GM18502 (cell line): ENCODE measurements around the gene SRPK2.
A peak's percentile ranks its signal among the peaks of the same experiment; 100 is the strongest.

ENCODE experiments used
- ATAC-seq: cut with Tn5 transposase; IDR thresholded peaks from one replicate; pipeline ENCODE4 v1.9.1; 2021; ENCODE audit warnings: mild to moderate bottlenecking; ENCODE audit not compliant: unreplicated experiment, poor library complexity

The SRPK2 gene

DNA sequence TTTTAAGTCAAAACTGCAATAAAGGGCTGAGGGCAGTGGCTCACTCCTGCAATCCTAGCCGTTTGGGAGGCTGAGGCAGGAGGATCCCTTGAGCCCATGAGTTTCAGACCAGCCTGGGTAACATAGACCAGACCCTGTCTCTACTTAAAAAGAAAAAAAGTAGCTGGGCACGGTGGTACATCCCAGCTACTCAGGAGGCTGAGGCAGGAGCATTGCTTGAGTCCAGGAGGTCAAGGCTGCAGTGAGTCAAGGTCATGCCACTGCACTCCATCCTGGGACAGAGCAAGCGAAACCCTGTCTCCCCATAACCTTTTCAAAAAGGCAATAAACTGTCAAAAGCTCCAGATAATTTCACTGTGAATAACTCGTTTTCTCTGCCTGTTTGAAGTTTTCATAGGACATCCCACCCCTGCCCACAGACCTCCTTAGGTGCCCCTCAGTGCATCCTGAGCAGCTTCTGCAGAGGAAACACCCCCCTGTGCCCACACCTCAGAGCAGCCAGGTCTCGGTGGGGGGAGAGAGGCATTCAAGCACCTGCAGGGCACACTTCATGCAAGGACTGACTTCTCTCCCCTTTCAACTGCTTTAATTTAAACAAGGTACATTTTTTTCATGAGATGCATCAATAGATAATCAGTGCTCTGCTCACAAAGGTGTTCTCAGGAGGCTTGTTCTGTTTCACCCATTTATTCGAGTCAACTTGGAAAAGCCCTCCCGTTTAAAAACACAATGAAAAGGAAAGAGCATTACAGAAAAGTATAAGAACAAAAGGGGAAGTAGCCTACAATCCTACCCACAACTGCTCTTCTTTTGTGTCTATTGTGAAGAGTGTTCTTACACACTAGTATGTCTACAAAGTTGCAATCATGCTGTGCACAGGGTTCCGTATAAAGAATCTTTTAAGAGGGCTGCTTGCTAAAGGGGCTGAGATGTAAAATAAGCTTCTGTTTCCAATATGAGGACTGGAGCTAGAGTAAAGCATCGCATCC is 269.8 kb downstream of the SRPK2 start:
- ATAC-seq, result no peak

DNA sequence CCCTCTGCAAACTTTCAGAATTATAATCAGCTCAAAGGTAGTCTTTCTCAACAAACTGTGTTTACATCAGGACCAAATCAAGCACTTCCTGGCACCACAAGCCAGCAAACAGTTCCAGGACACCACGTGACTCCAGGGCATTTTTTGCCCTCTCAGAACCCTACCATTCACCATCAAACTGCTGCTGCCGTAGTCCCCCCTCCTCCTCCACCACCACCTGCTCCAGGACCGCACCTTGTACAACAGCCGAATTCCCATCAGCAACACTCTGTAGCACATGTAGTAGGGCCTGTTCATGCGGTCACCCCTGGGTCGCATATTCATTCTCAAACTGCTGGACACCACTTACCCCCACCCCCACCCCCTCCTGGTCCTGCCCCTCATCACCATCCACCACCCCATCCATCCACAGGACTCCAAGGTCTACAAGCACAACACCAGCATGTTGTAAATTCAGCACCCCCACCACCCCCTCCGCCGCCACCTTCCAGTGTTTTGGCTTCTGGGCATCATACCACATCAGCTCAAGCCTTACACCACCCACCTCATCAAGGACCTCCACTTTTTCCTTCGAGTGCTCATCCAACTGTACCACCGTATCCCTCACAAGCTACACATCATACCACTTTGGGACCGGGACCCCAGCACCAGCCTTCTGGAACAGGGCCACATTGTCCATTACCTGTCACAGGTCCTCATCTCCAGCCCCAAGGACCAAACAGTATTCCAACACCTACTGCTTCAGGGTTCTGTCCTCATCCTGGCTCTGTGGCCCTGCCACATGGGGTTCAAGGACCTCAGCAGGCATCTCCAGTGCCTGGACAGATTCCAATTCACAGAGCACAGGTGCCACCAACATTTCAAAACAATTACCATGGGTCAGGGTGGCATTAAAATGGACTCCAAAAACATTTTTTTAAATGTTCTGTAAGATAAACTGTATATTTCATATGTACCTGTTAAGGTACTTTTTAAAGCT is 276.0 kb downstream of the SRPK2 start:
- no peak for ATAC-seq

DNA sequence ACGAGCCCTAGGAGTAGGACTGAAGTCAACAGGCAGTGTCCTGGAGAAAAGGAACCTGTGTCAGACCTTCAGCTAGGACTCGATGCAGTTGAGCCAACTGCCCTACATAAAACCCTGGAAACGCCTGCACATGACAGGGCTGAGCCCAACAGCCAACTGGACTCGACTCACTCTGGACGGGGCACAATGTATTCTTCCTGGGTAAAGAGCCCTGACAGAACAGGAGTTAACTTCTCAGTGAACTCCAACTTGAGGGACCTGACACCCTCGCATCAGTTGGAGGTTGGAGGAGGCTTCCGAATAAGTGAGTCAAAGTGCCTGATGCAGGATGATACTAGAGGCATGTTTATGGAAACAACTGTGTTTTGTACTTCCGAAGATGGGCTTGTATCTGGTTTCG is 281.3 kb downstream of the SRPK2 start:
- no peak for ATAC-seq

- ATAC-seq, result no peak
Measured at GRCh38 chr7:105106473-105106872, 282.2 kb downstream of the SRPK2 start.

DNA sequence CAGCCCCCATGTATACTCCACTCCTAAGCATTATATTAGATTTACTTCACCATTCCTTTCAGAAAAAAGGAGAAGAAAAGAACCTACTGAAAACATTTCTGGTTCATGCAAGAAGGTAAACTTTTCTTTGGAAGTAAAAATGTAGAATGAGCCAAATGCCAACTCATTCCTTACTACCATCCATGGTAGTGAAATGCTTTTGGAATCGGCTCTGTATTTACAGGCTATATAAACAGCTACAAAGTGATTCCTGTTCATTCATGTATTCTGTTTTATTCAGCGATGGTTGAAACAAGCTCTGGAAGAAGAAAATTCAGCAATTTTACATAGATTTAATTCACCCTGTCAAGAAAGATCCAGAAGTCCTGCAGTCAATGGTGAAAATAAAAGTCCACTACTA is 283.1 kb downstream of the SRPK2 start:
- ATAC-seq, result no peak

DNA sequence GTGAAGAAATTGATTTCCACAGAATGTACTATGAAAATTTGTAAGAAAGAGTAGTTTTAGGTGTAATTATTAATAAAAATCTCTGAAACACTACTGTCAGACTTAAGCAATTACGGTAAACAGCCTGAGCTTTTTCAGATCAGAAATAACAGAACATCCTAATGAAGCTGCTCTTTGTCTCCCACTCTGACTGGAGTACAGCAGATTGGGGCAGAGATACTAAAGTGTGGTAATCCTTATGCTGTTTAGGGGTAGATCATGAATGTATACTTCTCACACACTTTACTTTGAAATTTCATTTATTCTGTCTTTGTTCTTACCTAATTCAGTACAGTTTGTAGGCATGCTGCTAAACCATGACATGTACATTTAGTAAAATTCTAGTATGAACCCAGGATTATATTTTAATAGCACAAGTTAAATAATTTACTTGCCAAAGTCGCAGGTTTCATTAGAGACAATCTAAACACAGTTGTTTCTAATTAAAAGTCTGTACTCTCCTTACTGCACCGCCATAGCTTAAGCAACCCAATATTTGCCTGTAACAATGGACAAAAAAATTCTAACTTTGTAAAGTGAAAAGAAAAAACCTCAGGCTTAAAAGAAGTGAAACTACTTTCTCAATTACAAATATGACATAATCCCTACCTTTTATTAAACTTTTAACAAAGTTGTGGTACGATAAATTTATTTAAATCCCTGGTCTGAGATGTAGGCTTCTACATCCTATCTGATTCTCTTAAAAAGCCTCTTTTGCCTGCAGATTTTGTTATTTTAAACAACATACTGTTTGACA is 286.0 kb downstream of the SRPK2 start:
- no peak for ATAC-seq

DNA sequence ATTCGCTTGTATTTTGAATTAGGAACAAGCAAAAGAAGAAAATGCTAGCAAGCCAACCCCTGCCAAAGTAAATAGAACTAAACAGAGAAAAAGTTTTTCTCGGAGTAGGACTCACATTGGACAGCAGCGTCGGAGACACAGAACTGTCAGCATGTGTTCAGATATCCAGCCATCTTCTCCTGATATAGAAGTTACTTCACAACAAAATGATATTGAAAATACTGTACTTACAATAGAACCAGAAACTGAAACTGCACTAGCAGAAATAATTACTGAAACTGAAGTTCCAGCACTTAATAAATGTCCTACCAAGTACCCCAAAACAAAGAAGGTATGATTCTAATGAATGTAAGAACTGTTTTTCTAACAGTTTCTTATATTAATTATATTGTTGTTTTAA is 286.9 kb downstream of the SRPK2 start:
- peak; percentile 54 for ATAC-seq

DNA sequence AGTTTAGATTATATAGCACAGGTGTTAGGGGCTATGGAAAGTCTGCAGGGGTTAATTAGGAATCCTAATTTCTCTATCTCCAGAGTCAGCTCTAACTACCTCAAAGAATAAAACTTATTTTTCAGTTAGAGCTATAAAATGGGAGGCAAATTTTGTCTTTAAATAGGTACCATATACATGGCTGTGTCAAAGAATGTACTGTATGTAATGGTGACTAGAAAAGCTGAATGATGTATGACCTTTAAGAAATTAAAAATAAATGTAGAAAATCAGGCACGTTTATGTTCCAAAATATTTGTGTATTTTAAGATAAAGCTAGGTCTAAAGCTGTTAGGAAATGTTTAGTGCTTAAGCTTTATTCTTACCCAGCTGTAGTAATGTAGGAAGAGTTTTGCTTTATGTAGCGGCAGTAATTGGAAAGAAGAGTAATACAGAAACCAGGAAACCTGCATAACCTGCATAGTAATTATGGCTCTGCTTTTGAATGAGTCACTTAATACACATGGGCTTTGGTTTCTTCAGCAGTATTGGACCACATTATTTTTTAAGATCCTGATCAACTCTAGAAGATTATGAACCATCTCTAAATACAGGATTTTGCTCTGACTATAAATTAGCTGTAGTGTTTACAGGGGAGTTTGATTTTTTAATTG is 289.7 kb downstream of the SRPK2 start:
- peak; percentile 83 for ATAC-seq

- no peak for ATAC-seq
Measured at GRCh38 chr7:105097619-105098018, 291.1 kb downstream of the SRPK2 start.

DNA sequence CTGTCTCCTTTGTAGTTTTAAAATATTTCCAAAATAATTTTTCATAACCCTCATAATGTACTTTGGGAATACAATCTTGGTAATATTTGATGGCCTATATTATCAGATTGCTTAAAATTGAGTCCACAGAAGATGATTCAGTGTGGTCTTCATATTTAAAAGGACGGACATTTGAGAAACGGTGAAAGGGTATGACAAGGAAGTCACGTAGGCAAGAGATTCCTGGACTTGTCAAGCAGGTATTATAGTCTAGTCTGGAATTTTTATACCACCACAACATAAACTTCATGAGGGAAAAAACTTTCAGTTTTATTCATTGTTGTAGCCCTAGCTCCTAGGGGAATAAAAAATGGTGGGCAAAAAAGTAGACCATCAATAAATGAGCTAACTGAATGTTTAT is 292.4 kb downstream of the SRPK2 start:
- no peak for ATAC-seq

DNA sequence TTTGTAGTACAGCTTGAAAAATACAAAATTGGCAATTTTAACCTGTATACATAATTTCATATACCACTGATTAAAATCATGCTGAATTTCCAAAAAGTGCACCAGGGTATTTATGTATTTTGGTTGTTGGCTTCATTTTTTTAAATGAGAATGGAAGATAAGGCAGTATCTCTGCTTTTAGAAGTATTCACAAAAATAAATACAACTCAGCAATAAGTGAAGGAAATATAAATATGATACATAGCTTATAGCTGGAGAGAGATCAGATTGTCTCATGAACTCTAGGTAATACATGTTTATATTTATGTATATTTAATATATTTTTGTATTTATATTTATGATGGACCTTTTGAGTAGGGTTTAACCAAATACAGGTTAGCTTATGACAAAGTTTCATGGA is 293.8 kb downstream of the SRPK2 start:
- no peak for ATAC-seq

DNA sequence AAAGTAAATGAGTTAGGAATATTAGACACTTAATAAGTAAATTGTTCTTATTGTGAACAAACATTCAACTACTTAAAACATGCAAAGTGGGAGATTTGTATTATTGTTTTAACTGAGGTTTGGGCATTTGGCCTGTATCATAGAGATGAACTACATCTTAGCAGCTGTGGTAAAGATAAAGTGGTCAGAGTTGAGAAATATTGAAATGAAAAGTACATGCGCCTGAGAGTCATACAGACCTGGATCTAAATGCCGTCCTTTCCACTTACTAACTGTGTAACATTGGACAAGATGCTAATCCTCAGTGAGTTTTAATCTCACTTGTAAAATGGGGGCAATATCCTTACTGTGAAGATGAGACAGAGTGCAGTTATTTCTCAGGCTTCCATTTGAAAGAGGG is 300.3 kb downstream of the SRPK2 start:
- no peak for ATAC-seq

DNA sequence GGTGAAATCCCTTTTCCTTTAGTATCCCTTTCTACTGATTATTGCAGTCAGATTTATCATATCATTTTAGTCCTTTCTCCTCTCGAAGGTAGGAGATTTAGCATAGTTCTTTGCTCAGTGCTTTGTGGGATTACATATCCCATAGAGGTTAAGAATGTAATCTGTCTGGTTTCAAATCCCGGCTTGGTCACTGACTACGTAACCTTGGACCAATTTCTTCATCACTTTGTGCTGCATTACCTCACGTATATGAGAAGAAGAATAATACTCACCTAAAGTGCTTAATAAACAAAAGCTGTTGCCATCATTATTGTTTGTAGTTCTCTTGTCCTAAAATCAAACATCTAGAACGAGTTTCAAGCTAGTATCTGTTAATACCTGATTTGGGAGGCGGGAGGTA is 300.7 kb downstream of the SRPK2 start:
- ATAC-seq, result no peak

- no peak for ATAC-seq
Measured at GRCh38 chr7:105086850-105087249, 301.9 kb downstream of the SRPK2 start.

GRCh38 chr7:105084581-105084980 is 304.1 kb downstream of the SRPK2 start:
- ATAC-seq, result no peak

- ATAC-seq, result no peak
Measured at GRCh38 chr7:105079348-105079747, 309.4 kb downstream of the SRPK2 start.

DNA sequence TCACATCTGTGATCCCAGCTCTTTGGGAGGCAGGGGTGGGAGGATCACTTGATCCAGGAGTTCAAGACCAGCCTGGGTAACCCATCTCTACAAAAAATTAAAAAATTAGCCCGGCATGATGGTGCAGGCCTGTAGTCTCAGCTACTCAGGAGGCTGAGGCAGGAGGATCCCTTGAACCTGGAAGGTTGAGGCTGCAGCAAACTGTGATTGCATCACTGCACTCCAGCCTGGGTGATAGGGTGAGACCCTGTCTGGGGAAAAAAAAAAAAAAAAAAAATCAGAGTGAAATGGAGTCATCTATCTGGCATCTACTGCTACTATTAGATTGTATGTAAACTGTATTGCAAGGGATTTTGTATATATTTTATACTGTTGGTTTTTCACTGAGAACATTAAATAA is 315.6 kb downstream of the SRPK2 start:
- ATAC-seq, result no peak

DNA sequence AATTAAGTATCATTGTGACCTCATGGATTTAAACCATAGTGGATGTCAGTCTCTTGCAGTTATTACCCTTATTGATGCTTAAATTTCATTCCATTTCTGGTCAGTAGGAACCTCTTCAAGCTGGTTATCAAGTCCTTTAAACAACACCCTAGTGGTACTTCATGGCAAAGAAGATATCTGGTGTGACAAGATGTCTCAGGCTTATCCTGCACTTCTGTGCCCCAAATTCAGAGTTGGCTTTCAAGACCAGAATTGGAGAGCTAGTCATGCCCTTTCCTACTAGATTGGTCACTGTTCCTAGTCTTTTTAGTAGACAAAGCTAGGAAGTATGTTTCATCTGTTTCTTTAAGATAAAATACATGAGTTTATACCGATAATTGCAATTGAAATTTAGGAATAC is 319.8 kb downstream of the SRPK2 start:
- no peak for ATAC-seq

DNA sequence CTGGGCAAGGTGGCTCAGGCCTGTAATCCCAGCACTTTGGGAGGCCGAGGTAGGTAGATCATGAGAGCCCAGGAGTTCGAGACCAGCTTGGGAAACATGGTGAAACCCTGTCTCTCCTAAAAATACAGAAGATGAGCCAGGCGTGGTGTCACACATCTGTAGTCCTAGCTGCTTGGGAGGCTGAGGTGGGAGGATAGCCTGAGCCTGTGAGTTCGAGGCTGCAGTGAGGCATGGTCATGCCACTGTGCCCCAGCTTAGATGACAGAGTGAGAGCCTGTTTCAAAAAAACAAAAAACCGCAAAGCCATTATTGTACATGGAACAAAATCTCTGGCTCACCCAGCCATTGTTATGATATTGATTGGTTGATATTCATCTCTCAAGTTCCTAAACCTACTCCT is 321.0 kb downstream of the SRPK2 start:
- no peak for ATAC-seq
